OCI-M2 (cell line): ENCODE data around the gene OCLN.
"Not testable (repeated sequence)": the region's sequence is repeated elsewhere in the genome, so short reads cannot be mapped to it uniquely, and the experiment has no call there.

Experiments used
- DNase-seq: peaks from one replicate; lab custom pipeline; 2025; ENCODE audit not compliant: unreplicated experiment; lab: John Stamatoyannopoulos, UW

The OCLN gene

DNA sequence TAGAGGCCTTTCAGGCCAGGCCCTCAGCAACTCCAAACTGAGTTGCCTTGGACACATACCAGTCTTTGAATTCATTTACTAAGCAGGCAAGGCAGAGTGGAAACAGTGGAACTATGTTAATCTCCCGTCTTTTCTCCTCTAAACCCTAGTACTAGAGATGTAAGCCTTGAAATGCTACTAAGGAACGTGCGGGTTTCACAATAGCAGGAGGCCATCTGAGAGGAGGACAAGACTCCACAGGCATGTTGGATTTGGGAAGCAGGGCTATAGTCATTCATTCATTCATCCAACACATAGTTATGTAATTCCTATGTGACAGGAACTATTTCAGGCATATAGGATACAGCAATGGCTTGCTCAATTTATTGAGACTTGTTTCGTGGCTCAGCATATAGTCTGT is 3.3 kb upstream of the OCLN start:
- DNase-seq, result no peak

DNA sequence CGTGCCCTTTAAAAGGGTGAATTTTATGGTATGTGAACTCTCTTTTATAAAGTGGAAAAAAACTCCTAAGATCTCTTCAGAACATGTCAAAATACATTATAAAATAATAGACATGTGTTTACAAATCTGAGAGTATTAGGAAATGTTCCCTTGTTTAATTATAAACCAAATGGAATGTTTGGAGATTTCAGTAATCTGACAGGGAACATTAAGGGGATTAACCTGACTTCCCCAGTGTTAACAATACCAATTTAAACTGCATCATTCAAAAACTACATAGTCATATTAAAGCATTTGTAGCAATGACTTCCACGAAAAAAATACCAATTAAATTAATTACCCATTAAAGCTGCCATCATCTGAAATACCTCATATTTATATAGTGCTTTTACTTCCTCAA is 1.6 kb upstream of the OCLN start:
- no peak for DNase-seq

DNA sequence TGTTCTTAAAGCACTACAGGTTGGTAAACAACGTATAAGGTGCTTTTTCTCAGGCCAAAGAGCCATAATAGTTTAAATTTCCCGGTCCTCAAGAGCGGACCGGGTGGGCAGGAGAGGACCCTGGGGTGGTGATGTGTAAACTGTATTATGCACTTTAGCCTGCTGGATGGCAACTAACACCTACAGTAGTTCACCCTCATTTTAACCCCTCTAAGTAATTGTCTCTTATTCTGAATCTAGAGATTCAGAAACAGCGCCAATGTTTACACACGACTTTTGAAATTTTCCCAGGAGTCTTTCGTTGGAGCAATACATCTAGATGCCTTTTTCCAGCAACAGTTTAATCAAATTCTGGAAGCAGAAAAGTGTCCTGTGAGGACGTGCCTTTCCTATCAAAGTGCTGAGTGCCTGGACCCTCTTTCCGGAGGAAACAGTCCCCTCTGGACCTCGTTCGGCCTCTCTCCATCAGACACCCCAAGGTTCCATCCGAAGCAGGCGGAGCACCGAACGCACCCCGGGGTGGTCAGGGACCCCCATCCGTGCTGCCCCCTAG is 676 bp upstream of the OCLN start:
- no peak for DNase-seq

DNA sequence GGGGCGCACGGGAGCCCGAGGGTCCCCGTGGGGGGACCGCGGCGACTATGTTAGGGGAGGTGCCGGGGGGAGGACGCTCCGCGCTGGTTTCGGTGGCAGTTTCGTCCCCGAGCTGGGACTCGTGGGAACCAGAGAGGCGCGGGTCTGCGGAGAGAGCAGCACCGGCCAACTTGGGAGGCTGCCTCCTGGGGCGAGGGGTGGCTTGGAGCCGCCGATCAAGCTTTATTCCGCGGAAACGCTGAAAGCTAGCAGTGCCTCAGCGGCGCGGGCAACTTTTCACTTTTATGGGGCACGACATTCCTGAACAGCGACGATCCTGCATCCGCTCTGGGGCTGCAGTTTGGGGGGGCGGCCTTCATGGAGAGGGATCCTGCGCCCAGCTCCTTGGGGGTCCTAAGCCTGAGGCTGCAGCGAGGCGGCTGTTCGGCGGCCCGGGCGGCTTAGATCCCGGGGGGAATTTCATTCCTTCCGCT is 369 bp downstream of the OCLN start:
- DNase-seq, result no peak

DNA sequence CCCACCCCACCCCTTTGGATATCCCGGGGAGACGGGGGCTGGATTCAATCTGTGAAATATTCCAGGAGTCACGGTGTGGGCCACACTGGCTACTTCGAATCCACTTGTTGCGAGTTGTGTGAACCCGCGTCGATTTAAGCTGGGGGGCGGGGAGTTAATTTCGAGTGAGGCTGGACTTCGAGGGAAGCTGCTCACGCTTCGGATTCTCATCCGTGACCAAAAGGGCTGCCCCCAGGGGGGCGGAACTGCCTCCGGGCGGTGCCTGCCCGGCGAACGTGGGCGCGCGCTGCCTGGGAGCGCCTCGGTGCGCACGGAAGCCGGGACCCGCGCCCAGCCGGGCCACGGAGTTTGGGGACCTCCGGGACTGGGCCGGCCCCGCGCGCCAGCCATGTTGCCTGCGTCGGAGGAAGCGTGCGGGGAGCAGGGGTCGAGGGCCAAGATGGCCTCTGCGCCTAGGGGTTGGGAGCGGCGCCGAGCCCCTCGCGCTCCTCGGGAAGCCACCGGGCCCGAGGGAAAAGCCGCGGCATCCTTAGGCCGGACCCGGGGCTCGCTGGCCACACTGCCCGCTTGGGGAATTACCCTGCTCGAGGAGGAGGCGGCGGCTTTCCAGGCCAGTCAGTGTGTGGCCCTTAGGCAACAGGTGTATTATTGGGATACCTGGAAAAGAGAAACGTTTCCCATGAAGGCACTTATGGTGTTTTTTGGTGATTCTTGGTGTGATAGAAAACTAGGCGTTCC is 975 bp downstream of the OCLN start:
- no peak for DNase-seq

DNA sequence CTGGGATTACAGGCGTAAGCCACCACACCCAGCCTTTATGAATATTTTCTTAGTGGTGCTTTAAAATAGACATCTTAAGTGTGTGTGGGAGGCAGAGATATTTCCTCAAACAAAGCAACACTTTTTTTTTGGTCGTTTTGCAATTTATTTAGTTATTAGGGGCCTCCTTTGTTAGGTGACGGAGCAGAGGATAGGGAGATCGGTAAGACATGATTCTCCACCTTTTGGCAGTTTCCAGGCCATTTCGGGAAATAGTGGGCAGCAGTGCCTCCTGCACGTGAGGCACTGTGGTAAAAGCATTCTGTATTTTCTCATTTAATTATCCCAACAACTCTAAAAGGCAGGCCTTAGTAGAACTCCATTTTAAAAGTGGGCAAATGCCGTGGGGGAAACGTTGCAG is 1.9 kb downstream of the OCLN start:
- DNase-seq, result no peak

DNA sequence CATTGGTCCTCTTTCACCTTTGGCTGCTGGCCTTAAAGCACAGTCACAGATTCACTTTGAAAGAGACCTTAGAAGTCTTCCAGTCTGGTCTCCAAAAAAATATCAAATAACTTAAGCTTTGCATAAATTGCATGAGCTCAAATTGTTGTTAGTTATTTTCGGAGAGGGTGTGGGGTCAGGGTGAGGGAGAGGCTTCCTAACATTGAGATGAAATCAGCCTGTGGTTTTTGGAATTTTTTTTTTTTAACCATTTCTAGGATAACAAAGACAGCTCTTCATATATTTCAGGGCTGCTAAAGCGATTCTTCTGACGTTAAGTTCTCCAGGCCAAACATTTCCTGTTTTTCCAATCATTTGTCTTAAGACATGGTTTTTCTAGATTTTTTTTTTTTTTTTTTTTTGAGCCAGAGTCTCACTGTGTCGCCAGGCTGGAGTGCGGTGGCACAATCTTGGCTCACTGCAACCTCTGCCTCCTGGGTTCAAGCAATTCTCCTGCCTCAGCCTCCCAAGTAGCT is 4.5 kb downstream of the OCLN start:
- no peak for DNase-seq

DNA sequence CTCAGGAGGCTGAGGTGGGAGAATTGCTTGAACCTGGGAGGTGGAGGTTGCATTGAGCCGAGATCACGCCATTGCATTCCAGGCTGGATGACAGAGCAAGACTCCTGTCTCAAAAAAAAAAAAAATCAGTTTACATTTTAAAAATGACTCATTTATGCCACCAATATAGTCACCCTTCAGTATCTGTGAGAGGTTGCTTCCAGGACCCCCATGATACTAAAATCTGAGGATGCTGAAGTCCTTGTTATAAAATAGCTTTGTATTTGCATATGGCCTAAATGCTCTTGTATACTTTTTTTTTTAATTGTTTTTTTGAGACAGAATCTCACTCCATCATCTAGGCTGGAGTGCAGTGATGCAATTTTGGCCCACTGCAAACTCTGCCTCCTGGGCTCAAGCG is 5.8 kb downstream of the OCLN start:
- DNase-seq, result no peak

DNA sequence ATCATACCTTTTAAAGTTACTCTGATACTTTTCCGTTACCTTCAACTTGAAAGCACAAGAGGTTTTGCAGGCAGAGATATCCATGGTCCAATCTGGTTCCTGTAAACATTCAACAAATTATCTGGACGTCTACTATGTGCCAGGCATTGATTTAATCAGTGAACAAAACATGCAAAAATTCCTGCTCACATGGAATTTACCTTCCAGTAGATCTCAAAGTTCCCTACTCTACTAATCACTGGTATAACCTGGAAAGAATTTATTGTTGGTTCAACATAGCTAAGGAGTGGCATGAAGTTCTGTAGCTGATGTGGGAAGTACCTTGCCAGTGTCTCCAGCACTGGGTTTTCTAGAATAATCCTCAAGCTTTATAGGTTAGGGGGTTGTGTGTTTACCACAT is 9.8 kb downstream of the OCLN start:
- DNase-seq, result no peak

DNA sequence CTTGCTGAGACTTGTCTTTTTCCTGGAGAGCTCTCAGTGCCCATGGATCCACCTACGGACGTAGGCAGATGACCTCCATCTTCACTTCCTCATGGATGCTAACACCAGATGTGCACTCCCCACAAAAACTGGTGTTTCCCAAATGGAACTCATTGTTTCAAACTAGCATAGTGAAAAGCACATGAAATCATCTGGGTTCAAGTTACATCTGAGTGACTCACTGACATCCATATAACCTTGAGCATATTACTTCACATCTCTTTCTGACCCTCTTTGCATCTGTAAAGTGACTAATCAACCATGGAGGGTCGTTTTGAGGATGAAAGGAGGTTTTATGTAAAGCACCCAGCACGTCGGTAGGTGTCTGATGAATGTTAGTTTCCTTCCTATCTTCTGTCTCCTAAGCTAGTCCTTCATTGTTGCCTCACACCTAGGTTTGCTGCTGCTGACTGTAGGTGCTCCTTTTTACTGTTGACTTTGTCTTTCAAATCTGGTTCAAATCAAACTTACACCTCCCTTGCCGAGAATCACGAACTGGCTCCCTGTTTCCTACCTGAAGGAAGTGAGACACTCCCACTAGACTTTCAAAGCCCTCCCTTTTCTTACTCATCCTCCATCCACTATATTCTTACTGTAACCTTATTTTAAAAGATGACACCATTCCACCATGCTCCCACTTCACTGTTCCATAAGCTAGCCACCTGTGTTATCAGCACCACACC is 10.3 kb downstream of the OCLN start:
- no peak for DNase-seq

DNA sequence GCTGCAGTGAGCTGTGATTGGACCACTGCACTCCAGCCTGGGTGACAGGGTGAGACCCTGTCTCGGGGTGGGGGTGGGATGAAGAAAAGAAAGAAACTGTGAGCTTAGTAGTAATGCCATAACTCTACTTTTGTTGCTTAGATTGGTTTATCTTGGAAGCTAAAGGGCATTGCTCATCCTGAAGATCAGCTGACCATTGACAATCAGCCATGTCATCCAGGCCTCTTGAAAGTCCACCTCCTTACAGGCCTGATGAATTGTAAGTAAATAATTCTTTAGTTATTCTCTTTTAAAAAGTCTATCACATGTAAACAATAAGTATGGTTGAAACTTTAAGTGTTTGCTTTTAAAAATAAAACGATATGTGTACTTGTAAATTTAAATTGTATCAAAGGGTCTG is 11.4 kb downstream of the OCLN start:
- no peak for DNase-seq

DNA sequence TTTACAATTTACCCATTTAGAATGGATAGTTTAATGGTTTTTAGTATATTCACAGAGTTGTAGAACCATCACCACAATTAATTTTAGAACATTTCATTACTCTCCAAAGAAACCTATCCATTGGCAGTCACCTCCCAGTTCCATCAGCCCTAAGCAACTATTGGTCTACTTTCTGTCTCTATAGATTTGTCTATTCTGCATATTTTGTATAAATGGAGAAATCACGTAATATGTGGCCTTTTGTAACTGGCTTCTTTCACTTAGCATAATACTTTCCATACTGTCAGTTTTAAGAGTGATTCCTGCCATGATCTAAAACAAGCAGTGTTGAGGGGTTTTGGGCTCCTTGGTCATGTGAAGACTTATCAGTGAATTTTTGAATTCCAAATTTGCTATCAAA is 12.7 kb downstream of the OCLN start:
- no peak for DNase-seq

DNA sequence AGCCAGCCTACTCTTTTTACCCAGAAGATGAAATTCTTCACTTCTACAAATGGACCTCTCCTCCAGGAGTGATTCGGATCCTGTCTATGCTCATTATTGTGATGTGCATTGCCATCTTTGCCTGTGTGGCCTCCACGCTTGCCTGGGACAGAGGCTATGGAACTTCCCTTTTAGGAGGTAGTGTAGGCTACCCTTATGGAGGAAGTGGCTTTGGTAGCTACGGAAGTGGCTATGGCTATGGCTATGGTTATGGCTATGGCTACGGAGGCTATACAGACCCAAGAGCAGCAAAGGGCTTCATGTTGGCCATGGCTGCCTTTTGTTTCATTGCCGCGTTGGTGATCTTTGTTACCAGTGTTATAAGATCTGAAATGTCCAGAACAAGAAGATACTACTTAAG is 16.6 kb downstream of the OCLN start:
- no peak for DNase-seq

DNA sequence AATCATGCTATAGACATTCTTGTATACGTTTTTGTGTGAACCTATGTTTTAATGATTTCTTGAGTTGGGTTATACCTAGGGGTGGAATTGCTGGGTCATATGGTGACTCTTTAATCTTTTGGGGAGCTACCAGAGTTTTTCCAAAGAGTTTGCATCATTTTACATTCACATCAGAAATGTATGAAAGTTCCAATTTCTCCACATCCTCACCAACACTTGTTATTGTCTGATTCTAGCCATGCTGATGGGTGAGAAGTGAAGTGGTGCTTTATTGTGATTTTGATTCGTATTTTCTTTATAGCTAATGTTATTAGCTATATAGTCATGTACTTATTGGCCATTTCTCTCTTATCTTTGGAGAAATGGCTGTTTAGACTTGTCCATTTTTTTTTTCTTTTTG is 18.1 kb downstream of the OCLN start:
- no peak for DNase-seq

DNA sequence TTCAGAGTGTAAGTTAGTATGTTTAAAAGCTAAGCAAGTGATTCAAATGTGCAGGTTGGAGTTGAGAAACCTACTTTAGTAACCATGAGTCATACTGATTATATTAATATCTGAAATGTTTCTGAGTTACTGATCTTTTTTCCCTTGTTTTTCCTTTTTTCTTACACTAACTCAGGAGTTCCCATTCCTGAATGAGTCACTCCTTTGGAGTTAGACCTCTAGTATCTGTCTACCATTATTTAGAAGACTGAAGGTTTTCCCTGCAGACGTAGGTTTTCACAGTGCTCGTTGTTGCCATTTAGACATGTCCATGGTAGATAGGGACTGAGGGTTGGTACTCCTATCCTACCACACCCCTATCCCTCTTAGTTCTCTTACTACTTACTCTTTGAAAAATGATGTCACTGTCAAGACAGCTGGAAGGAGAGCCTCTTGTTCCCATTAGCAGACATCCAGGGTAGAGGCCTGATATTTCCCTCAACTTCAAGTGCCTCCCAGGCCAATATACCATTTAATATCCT is 20.2 kb downstream of the OCLN start:
- no peak for DNase-seq

DNA sequence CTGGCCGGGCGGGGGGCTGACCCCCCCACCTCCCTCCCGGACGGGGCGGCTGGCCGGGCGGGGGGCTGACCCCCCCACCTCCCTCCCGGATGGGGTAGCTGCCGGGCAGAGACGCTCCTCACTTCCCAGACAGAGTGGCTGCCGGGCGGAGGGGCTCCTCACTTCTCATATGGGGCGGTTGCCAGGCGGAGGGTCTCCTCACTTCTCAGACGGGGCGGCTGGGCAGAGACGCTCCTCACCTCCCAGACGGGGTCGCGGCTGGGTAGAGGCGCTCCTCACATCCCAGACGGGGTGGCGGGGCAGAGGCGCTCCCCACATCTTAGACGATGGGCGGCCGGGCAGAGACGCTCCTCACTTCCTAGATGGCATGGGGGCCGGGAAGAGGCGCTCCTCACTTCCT is 23.0 kb downstream of the OCLN start:
- not testable (repeated sequence) for DNase-seq

DNA sequence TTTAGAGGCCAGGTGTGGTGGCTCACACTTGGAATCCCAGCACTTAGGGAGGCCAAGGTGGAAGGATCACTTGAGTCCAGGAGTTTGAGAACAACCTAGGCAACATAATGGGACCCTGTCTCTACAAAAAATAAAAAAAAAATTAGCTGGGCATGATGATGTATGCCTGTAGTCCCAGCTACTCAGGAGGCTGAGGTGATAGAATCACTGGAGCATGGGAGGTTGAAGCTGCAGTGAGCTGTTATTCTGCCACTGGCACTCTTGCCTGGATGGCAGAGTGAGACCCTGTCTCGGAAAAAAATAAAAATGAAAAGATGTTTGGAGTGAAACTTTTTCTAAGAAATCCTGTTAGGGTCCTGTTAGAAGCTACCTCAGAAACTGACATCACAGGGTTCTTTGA is 24.2 kb downstream of the OCLN start:
- no peak for DNase-seq

DNA sequence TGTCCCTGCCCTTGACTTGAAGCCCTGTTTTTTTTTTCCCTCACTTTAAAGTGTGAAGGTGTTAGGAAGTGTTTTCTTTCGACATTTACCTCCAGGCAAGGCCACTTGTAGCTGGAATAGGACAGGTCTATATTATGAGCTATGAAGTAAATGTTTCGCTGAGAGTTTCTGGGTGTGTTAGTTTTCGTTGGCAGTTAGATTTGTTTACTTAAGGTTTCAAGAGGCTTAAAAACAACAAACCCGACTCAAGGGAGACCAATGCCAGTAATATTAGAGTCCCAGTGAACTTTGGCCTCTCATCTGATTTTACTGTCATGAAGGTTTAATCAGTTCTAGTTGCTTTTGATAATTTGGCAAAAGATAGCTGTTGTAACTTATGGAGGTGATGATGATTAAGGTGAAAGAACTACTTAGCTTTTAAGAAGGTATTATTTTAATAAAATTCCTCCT is 25.2 kb downstream of the OCLN start:
- no peak for DNase-seq

DNA sequence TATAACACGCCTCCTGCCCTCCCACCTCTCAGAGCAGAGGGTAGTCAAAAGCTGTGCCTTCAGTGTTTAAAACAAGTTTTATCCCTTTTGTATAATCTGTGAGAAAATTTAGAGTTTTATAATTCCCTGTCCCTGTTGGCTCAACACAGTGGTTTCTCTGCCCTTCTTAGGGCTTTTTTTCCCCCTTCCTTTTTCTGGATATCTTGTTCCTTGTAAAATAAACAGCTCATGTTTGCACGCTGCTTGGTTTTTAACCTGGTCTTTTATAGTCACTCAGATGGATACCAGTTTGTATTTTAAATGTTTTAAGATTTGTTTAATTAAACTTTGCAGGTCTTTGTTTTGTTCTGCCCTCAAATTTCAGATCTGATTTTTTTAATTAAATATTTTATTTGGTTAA is 26.7 kb downstream of the OCLN start:
- no peak for DNase-seq

DNA sequence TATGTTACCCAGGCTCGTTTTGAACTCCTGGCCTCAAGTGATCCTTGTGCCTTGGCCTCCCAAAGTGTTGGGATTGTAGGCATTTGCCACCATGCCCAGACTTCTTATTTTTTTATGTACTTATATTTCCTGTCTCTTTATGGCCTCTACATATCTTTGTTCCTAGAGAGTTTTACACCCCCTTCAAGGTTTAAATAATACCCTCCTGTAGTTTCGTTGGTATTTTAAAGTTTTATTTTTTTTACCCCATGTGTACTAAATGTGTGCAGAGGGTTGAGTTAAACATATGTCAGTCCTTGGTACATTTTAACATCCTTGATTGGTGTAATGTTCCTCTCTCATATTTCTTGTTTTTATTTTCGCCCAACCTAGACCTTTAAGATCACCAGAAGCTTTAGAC is 29.4 kb downstream of the OCLN start:
- DNase-seq, result no peak

DNA sequence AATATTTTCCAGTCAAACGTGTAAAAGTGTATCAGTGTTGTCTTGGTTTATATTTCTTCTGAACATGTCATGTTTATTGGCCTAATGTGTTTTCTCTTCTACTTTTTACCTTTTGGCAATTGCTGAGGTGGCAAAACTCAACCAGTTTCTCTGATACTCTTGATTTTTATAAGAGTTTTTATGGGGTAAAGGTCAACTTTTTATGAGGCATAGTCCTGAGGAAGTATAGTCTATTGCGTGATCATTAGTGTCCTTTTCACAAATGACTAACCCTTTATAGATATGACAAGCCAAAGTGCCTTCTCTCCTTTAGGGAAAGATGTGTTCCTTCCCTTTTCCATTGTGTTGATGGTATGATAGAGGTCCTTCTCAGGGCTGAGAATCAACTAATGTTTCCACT is 32.9 kb downstream of the OCLN start:
- DNase-seq, result no peak

DNA sequence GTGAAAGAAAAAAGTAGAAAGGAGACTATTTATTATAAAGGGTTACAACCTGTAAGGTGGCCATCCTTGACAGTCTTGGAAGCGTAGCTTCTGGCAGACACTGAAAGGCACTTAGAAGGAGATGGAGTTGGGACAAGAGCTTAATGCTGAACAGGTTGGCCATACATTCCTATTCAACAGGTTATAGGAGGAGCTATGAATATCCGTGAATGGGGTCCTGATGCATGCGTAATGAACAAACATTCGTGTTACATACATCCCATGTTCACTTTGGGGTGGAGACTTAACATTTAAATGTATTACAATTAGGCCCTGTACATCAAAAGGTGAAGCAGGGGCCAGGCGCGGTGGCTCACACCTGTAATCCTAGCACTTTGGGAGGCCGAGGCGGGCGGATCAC is 34.1 kb downstream of the OCLN start:
- no peak for DNase-seq
